HUES64 (cell line): ENCODE data around the gene NMB.

Source experiments
- H3K27ac ChIP-seq: 2 replicates; pipeline ENCODE4 v1.7.0; 2013; ENCODE audit warnings: low read depth, low read length, inconsistent platforms
- H3K27me3 ChIP-seq: 2 replicates; pipeline ENCODE4 v1.6.1; 2013; ENCODE audit warnings: mild to moderate bottlenecking, low read length; ENCODE audit not compliant: insufficient read depth
- H3K36me3 ChIP-seq: 2 replicates; pipeline ENCODE4 v1.6.1; 2013; ENCODE audit warnings: mild to moderate bottlenecking, low read length; ENCODE audit not compliant: insufficient read depth
- H3K4me1 ChIP-seq: 2 replicates; pipeline ENCODE4 v1.6.1; 2013; ENCODE audit warnings: mild to moderate bottlenecking, low read length, moderate library complexity; ENCODE audit not compliant: insufficient read depth
- H3K4me3 ChIP-seq: 2 replicates; pipeline ENCODE4 v1.5.1; 2013; ENCODE audit warnings: mild to moderate bottlenecking, low read length, moderate library complexity
- H3K9ac ChIP-seq: 2 replicates; pipeline ENCODE4 v1.6.1; 2013; ENCODE audit warnings: mild to moderate bottlenecking, low read depth, low read length
- H3K9me3 ChIP-seq: 2 replicates; pipeline ENCODE4 v1.6.1; 2013; ENCODE audit warnings: low read depth, low read length; ENCODE audit not compliant: insufficient read depth
- WGBS: fragments of 150-250, 120-280 bp; methylation state at CpG from one replicate; pipeline ENCODE4 v1.1.7; 2013; ENCODE audit warnings: missing lambda C conversion rate; 5-methylcytosine and 5-hydroxymethylcytosine counted together

NMB gene

GRCh38 chr15:84638103-84638502 is 19.9 kb downstream of the NMB start:
- Histone ChIP-seq H3K27me3 (peaks cover 31% of the 10 kb centered on the region), H3K36me3 (peaks cover 40% of the 10 kb centered on the region), H3K4me1 (peaks cover 13% of the 10 kb centered on the region), H3K4me3 (no peak overlapping the region), H3K9ac (peak overlapping the region; percentile 8; the same call in 1 of the 2 replicates), H3K9me3 (no peaks in the 10 kb centered on the region), H3K27ac (0 out of 2 replicates have a peak overlapping the region, but pooled peaks have one; percentile 4)
- 52% methylated on average over 2 of the region's 3 CpGs for WGBS

GRCh38 chr15:84634228-84634837 is 23.7 kb downstream of the NMB start:
- Histone ChIP-seq H3K36me3 (peaks cover 6% of the 10 kb centered on the region), H3K27me3 (peaks cover 46% of the 10 kb centered on the region), H3K27ac (no peak overlapping the region), H3K4me3 (peak overlapping the region; percentile 66), H3K4me1 (peaks cover 16% of the 10 kb centered on the region), H3K9ac (no peak overlapping the region), H3K9me3 (no peaks in the 10 kb centered on the region)
- 36% methylated on average over 23 of the region's 23 CpGs for WGBS

GRCh38 chr15:84633311-84634227 is 24.4 kb downstream of the NMB start:
- peaks cover 6% of the 10 kb centered on the region for H3K36me3 ChIP-seq
- H3K27ac ChIP-seq, result no peak overlapping the region
- H3K4me3 ChIP-seq, result peak overlapping the region; percentile 66
- peaks cover 46% of the 10 kb centered on the region for H3K27me3 ChIP-seq
- H3K9ac ChIP-seq, result peak overlapping the region; percentile 0; the same call in 1 of the 2 replicates
- 1% methylated on average over 105 of the region's 105 CpGs for WGBS
- H3K4me1 ChIP-seq, result peaks cover 16% of the 10 kb centered on the region
- no peaks in the 10 kb centered on the region for H3K9me3 ChIP-seq

- 65% methylated on average over 7 of the region's 7 CpGs for WGBS
- Histone ChIP-seq H3K27ac (no peak overlapping the region), H3K4me1 (peaks cover 10% of the 10 kb centered on the region), H3K36me3 (peaks cover 6% of the 10 kb centered on the region), H3K4me3 (peak overlapping the region; percentile 69), H3K9ac (peak overlapping the region; percentile 57; the same call in 1 of the 2 replicates), H3K27me3 (peaks cover 46% of the 10 kb centered on the region), H3K9me3 (no peaks in the 10 kb centered on the region)
Measured at GRCh38 chr15:84631706-84632272, 26.2 kb downstream of the NMB start.

GRCh38 chr15:84629033-84629432 is 29.0 kb downstream of the NMB start:
- peaks cover 25% of the 10 kb centered on the region for H3K27me3 ChIP-seq
- H3K4me1 ChIP-seq, result peaks cover 3% of the 10 kb centered on the region; the same call in 1 of the 2 replicates
- H3K9me3 ChIP-seq, result no peaks in the 10 kb centered on the region
- H3K4me3 ChIP-seq, result no peak overlapping the region
- 86% methylated on average over 7 of the region's 9 CpGs for WGBS
- no peak overlapping the region for H3K27ac ChIP-seq
- no peaks in the 10 kb centered on the region for H3K36me3 ChIP-seq
- H3K9ac ChIP-seq, result no peak overlapping the region

GRCh38 chr15:84625123-84625522 is 32.9 kb downstream of the NMB start:
- Histone ChIP-seq H3K9me3 (peaks cover 31% of the 10 kb centered on the region), H3K9ac (no peak overlapping the region), H3K4me1 (no peaks in the 10 kb centered on the region), H3K27me3 (no peaks in the 10 kb centered on the region), H3K36me3 (peaks cover 32% of the 10 kb centered on the region), H3K4me3 (no peak overlapping the region), H3K27ac (no peak overlapping the region)
- WGBS, result 98% methylated on average over 2 of the region's 2 CpGs

GRCh38 chr15:84624359-84624758 is 33.6 kb downstream of the NMB start:
- no peak overlapping the region for H3K4me3 ChIP-seq
- H3K9me3 ChIP-seq, result peaks cover 39% of the 10 kb centered on the region
- H3K36me3 ChIP-seq, result peaks cover 38% of the 10 kb centered on the region
- no peaks in the 10 kb centered on the region for H3K4me1 ChIP-seq
- H3K9ac ChIP-seq, result no peak overlapping the region
- no peaks in the 10 kb centered on the region for H3K27me3 ChIP-seq
- H3K27ac ChIP-seq, result no peak overlapping the region
- WGBS, result 92% methylated on average over 6 of the region's 7 CpGs

- WGBS, result 96% methylated on average over 16 of the region's 17 CpGs
- H3K27ac ChIP-seq, result no peak overlapping the region
- H3K9me3 ChIP-seq, result peaks cover 40% of the 10 kb centered on the region
- H3K9ac ChIP-seq, result no peak overlapping the region
- H3K4me1 ChIP-seq, result no peaks in the 10 kb centered on the region
- no peaks in the 10 kb centered on the region for H3K27me3 ChIP-seq
- H3K36me3 ChIP-seq, result peaks cover 39% of the 10 kb centered on the region
- no peak overlapping the region for H3K4me3 ChIP-seq
Measured at GRCh38 chr15:84621358-84621979, 36.5 kb downstream of the NMB start.

GRCh38 chr15:84620626-84621025 is 37.4 kb downstream of the NMB start:
- H3K36me3 ChIP-seq, result peaks cover 39% of the 10 kb centered on the region
- no peak overlapping the region for H3K4me3 ChIP-seq
- no peak overlapping the region for H3K9ac ChIP-seq
- H3K9me3 ChIP-seq, result peaks cover 40% of the 10 kb centered on the region
- H3K27me3 ChIP-seq, result no peaks in the 10 kb centered on the region
- H3K27ac ChIP-seq, result no peak overlapping the region
- no peaks in the 10 kb centered on the region for H3K4me1 ChIP-seq
- WGBS, result 98% methylated on average over 7 of the region's 8 CpGs

GRCh38 chr15:84616235-84616634 is 41.8 kb downstream of the NMB start:
- Histone ChIP-seq H3K4me1 (no peaks in the 10 kb centered on the region), H3K4me3 (no peak overlapping the region), H3K36me3 (peaks cover 25% of the 10 kb centered on the region), H3K9ac (no peak overlapping the region), H3K27me3 (no peaks in the 10 kb centered on the region), H3K9me3 (peaks cover 20% of the 10 kb centered on the region), H3K27ac (no peak overlapping the region)
- 96% methylated on average over 3 of the region's 3 CpGs for WGBS

- H3K9ac ChIP-seq, result no peak overlapping the region
- no peaks in the 10 kb centered on the region for H3K9me3 ChIP-seq
- WGBS, result 97% methylated on average over 7 of the region's 7 CpGs
- no peaks in the 10 kb centered on the region for H3K27me3 ChIP-seq
- H3K4me3 ChIP-seq, result no peak overlapping the region
- H3K27ac ChIP-seq, result no peak overlapping the region
- H3K36me3 ChIP-seq, result peaks cover 34% of the 10 kb centered on the region
- H3K4me1 ChIP-seq, result peaks cover 7% of the 10 kb centered on the region; the same call in 1 of the 2 replicates
Measured at GRCh38 chr15:84611631-84612030, 46.4 kb downstream of the NMB start.
